HG03439 (cell line): ENCODE measurements around the gene COMMD4.

ENCODE experiments used
- ATAC-seq: cut with Tn5 transposase; IDR thresholded peaks from one replicate; pipeline ENCODE4 v1.9.1; 2021; ENCODE audit warnings: mild to moderate bottlenecking, moderate library complexity; ENCODE audit not compliant: unreplicated experiment

Gene COMMD4

DNA sequence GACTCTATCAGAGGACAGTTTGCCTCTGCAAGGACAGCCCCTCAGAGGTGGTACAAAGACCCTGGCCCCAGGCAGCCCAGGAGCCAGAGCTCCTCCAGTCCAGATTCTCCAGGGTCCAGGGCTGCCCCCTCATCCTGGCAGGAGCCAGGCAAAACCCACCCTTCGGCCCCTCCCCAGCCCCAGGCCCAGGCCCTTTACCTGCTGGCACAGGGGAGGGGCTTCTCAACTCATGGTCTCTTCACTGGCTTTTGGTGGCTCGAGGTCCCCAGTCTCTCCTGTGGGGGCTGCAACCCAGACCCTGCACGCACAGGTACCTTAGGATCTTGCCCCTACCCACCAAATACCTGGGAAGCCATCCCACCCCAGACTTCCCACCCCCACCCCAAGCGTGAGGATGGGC, 19.5 kb downstream of the COMMD4 start:
- no peak for ATAC-seq

DNA sequence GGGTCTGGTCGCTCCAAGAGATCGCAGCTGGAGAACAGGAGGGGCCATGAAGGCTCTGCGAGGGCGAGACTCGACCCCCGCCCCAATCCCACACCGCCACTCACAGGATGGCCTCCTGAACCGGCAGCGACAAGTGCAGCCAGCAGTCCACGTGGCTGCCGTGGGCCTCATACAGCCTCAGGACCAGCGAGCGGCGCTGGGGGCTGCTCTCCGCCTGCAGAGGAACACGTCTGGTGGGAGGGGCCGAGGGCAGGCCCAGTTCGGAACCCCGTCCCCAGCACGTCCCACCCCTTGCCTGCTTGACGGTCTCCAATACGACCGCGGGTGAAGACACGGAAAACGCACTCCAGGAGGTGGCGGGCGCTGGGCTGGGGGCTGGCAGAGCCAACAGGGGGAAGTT, 20.1 kb downstream of the COMMD4 start:
- no peak for ATAC-seq

GRCh38 chr15:75356517-75356916, 20.7 kb downstream of the COMMD4 start:
- no peak for ATAC-seq

- ATAC-seq, result no peak
Observed at GRCh38 chr15:75357976-75358673, 22.3 kb downstream of the COMMD4 start.

- no peak for ATAC-seq
Observed at GRCh38 chr15:75358771-75359536, 23.1 kb downstream of the COMMD4 start.

GRCh38 chr15:75359537-75360250, 23.8 kb downstream of the COMMD4 start:
- no peak for ATAC-seq

- no peak for ATAC-seq
Observed at GRCh38 chr15:75360391-75360790, 24.5 kb downstream of the COMMD4 start.

- no peak for ATAC-seq
Observed at GRCh38 chr15:75360856-75361255, 25.0 kb downstream of the COMMD4 start.

DNA sequence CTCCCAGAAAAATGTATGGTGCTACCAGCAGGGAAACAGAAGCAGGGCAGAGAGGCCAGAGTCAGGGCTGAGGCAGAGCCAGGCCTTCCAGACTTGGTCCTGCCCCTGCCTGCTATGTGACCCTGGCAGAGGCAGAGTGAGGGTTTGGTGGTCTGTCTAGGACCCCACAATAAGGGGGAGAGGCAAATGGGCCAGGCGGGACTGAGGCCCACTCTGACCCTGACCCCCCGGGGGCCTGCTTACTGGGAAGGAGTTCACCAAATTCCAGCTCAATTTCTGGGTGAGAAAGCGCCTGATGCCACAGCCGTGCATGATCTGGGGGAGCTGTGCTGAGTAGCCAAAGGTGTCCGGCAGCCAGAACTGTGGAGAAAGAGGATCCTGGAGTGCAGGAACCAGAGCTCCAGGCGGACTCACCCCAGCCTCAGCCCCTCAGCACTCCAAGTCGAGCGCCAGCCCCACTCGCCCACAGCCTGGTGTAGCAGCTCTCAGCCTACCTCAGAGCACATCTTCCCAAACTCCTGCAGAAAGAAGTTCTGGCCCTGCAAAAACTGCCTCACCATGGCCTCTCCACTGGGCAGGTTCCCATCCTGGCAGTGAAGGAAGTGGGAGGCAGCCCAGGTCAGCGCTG, 25.6 kb downstream of the COMMD4 start:
- ATAC-seq, result no peak

GRCh38 chr15:75361989-75362641, 26.3 kb downstream of the COMMD4 start:
- no peak for ATAC-seq

GRCh38 chr15:75362642-75363249, 26.9 kb downstream of the COMMD4 start:
- no peak for ATAC-seq

DNA sequence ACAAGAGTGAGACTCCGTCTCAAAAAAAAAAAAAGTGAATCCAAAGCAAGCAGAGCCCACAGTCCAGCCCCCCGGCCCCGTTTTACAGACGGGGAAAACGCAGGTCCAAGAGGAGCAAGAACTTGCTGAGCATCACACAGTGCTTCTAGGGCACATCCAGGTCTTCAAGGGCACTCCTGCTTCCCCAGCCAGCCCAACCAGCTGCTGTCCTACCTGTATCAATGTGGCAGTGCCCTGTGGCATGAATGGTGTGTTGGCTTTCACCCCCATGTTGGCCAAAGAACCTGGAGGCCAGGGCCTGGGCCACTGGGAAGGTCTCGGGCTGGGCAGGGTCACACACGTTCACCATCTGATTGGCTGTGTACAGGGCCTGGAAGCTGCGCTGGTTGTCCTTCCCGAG, 27.9 kb downstream of the COMMD4 start:
- no peak for ATAC-seq

DNA sequence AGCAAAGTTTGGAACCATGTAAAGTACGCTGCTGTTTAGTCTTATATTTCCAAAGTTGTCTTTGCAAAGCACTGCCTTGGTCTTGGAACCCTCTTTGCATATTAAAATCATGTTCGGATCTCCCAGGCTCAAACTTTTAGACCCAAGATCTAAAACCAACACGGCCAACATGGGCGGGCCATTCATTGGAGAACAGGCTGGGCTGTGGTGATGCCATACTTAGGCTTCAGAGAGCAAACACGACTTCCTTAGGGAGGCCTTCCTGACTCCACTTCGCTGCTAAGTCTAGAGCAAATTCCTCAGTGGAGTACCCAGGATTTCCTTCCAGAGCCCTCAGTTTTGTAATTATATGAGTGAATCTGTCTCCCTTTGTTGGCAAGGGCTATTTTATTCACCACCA, 29.0 kb downstream of the COMMD4 start:
- ATAC-seq, result no peak

GRCh38 chr15:75366163-75366562, 30.3 kb downstream of the COMMD4 start:
- ATAC-seq, result no peak

- ATAC-seq, result no peak
Observed at GRCh38 chr15:75367006-75367405, 31.1 kb downstream of the COMMD4 start.

DNA sequence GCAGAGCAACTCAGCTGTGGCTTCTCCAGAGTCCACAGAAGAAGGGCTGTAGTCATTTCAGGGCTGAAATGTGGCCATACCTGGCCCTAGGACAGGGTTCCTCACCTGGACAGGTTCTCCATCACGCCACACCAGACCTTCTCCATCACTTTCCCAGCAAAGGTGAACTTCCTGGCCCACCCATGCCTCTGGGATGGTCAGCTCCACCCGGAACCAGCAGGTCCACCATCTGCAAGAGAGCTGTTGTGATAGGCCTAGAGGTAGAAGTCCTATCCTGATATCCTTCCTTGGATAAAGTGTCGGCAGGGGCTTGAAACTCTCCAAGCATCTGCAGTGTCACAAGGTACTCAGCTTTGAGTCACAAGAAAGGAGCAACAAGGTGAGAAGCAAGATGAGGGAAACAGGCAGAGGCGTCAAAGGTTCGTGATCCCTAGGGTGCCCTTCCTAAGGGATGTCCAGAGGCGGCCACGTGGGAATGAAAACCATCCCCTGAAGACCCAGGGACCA, 31.6 kb downstream of the COMMD4 start:
- no peak for ATAC-seq

GRCh38 chr15:75367913-75368688, 32.2 kb downstream of the COMMD4 start, which contains the start of gene MAN2C1:
TSS of gene MAN2C1 (minus strand) at chr15:75368607. CDS start at chr15:75368583, 24 bp downstream.
- peak; percentile 89 for ATAC-seq

- peak; percentile 9 for ATAC-seq
Observed at GRCh38 chr15:75368689-75369239, 32.9 kb downstream of the COMMD4 start.
